HG03378 (cell line): ENCODE measurements around the gene ABCA4.
"Not testable (repeated sequence)": the region's sequence is repeated elsewhere in the genome, so short reads cannot be mapped to it uniquely, and the experiment has no call there.

Experiments used
- ATAC-seq: cut with Tn5 transposase; IDR thresholded peaks from one replicate; pipeline ENCODE4 v1.9.1; 2021; ENCODE audit warnings: mild to moderate bottlenecking, moderate library complexity; ENCODE audit not compliant: unreplicated experiment

Gene ABCA4

GRCh38 chr1:93958032-93958725 lies 162.8 kb downstream of the ABCA4 start:
- ATAC-seq: no peak

- ATAC-seq: no peak
Observed at GRCh38 chr1:93955765-93956164, 165.2 kb downstream of the ABCA4 start.

- not testable (repeated sequence) for ATAC-seq
Observed at GRCh38 chr1:93947002-93947686, 173.8 kb downstream of the ABCA4 start.
